ENCODE measurements around the gene AHI1.
A peak's percentile ranks its signal among the peaks of the same experiment; 100 is the strongest.

AHI1 gene

GRCh38 chr6:135296715-135297114 lies 200.8 kb downstream of the AHI1 start:
- DNase-seq (ENCODE audit: low spot score), result no peak

- DNase-seq (ENCODE audit: low spot score), result no peak
Observed at GRCh38 chr6:135295085-135295484, 202.5 kb downstream of the AHI1 start.

GRCh38 chr6:135291288-135292076 lies 206.1 kb downstream of the AHI1 start:
- no peak for DNase-seq (ENCODE audit: low spot score)

GRCh38 chr6:135289816-135290215 lies 207.7 kb downstream of the AHI1 start:
- no peak for DNase-seq (ENCODE audit: low spot score)

- no peak for DNase-seq (ENCODE audit: low spot score)
Observed at GRCh38 chr6:135286962-135287538, 210.5 kb downstream of the AHI1 start.

- no peak for DNase-seq (ENCODE audit: low spot score)
Observed at GRCh38 chr6:135285165-135285564, 212.4 kb downstream of the AHI1 start.

- no peak for DNase-seq (ENCODE audit: low spot score)
Observed at GRCh38 chr6:135283926-135284325, 213.6 kb downstream of the AHI1 start.

- no peak for DNase-seq (ENCODE audit: low spot score)
Observed at GRCh38 chr6:135282395-135282794, 215.1 kb downstream of the AHI1 start.

- DNase-seq (ENCODE audit: low spot score), result no peak
Observed at GRCh38 chr6:135281964-135282363, 215.6 kb downstream of the AHI1 start.

- DNase-seq (ENCODE audit: low spot score), result no peak
Observed at GRCh38 chr6:135281227-135281626, 216.3 kb downstream of the AHI1 start.

- no peak for DNase-seq (ENCODE audit: low spot score)
Observed at GRCh38 chr6:135280375-135281136, 217.0 kb downstream of the AHI1 start.

GRCh38 chr6:135277422-135277821 lies 220.1 kb downstream of the AHI1 start:
- DNase-seq (ENCODE audit: low spot score), result no peak

GRCh38 chr6:135274561-135275293 lies 222.8 kb downstream of the AHI1 start:
- DNase-seq (ENCODE audit: low spot score), result no peak

- DNase-seq (ENCODE audit: low spot score), result no peak
Observed at GRCh38 chr6:135271626-135272025, 225.9 kb downstream of the AHI1 start.

- peak; percentile 86 for DNase-seq (ENCODE audit: low spot score)
Observed at GRCh38 chr6:135270676-135271536, 226.6 kb downstream of the AHI1 start.

GRCh38 chr6:135269481-135269891 lies 228.1 kb downstream of the AHI1 start:
- no peak for DNase-seq (ENCODE audit: low spot score)

- DNase-seq (ENCODE audit: low spot score), result no peak
Observed at GRCh38 chr6:135268740-135269139, 228.8 kb downstream of the AHI1 start.

- no peak for DNase-seq (ENCODE audit: low spot score)
Observed at GRCh38 chr6:135268263-135268662, 229.3 kb downstream of the AHI1 start.

GRCh38 chr6:135267085-135267484 lies 230.5 kb downstream of the AHI1 start:
- DNase-seq (ENCODE audit: low spot score), result peak; percentile 91

- peak; percentile 57 for DNase-seq (ENCODE audit: low spot score)
Observed at GRCh38 chr6:135266675-135267074, 230.9 kb downstream of the AHI1 start.

GRCh38 chr6:135265278-135265677 lies 232.3 kb downstream of the AHI1 start:
- DNase-seq (ENCODE audit: low spot score), result no peak
